Ishikawa (cell line): ENCODE measurements around the gene COMMD10.

Source experiments
- CEBPB ChIP-seq: IDR thresholded peaks from 2 replicates; pipeline ENCODE4 v1.6.1; 2012
- CREB1 ChIP-seq: IDR thresholded peaks from 2 replicates; pipeline ENCODE4 v1.6.1; 2012; ENCODE audit warnings: low read depth
- EGR1 ChIP-seq: IDR thresholded peaks from 2 replicates; pipeline ENCODE4 v1.6.1; 2012
- EP300 ChIP-seq: IDR thresholded peaks from 2 replicates; pipeline ENCODE4 v1.6.1; 2012; ENCODE audit warnings: borderline replicate concordance
- FOXM1 ChIP-seq: IDR thresholded peaks from 2 replicates; pipeline ENCODE4 v1.6.1; 2012; ENCODE audit warnings: low read depth, borderline replicate concordance
- MAX ChIP-seq: IDR thresholded peaks from 2 replicates; pipeline ENCODE4 v1.6.1; 2012
- NFIC ChIP-seq: IDR thresholded peaks from 2 replicates; pipeline ENCODE4 v1.6.1; 2012
- RAD21 ChIP-seq: IDR thresholded peaks from 2 replicates; pipeline ENCODE4 v1.6.1; 2012; ENCODE audit warnings: low read depth
- REST ChIP-seq: IDR thresholded peaks from 2 replicates; pipeline ENCODE4 v1.6.1; 2012; ENCODE audit warnings: low read depth, mild to moderate bottlenecking
- TAF1 ChIP-seq: IDR thresholded peaks from 2 replicates; pipeline ENCODE4 v1.6.1; 2012; ENCODE audit warnings: low read depth, mild to moderate bottlenecking
- TCF12 ChIP-seq: IDR thresholded peaks from 2 replicates; pipeline ENCODE4 v1.6.1; 2012; ENCODE audit warnings: low read depth
- TEAD4 ChIP-seq: IDR thresholded peaks from 2 replicates; pipeline ENCODE4 v1.6.1; 2012
- USF1 ChIP-seq: IDR thresholded peaks from 2 replicates; pipeline ENCODE4 v1.6.1; 2012
- YY1 ChIP-seq: IDR thresholded peaks from 2 replicates; pipeline ENCODE4 v1.6.1; 2012; ENCODE audit warnings: low read depth
- ZBTB7A ChIP-seq: IDR thresholded peaks from 2 replicates; pipeline ENCODE4 v1.6.1; 2012; ENCODE audit warnings: low read depth

The COMMD10 gene

GRCh38 chr5:116305899-116306298 lies 221.1 kb downstream of the COMMD10 start:
- no peak for TF ChIP-seq MAX
- TF ChIP-seq EP300: no peak
- TF ChIP-seq CREB1: no peak
- TF ChIP-seq ZBTB7A: no peak
- TF ChIP-seq TCF12: no peak
- no peak for TF ChIP-seq TEAD4
- TF ChIP-seq CEBPB: no peak
- no peak for TF ChIP-seq TAF1
- TF ChIP-seq FOXM1: no peak
- TF ChIP-seq REST: no peak
- no peak for TF ChIP-seq EGR1
- no peak for TF ChIP-seq RAD21
- no peak for TF ChIP-seq NFIC
- TF ChIP-seq YY1: no peak
- TF ChIP-seq USF1: no peak

GRCh38 chr5:116306846-116307245 lies 222.0 kb downstream of the COMMD10 start:
- TF ChIP-seq TAF1 (no peak), YY1 (no peak), MAX (no peak), TEAD4 (no peak), EGR1 (no peak), CREB1 (no peak), RAD21 (no peak), ZBTB7A (no peak), NFIC (no peak), FOXM1 (no peak), USF1 (no peak), REST (no peak), EP300 (no peak), TCF12 (no peak), CEBPB (no peak)

- TF ChIP-seq TCF12: no peak
Measured at GRCh38 chr5:116308391-116308790, 223.6 kb downstream of the COMMD10 start.

- TF ChIP-seq USF1: no peak
- no peak for TF ChIP-seq YY1
- no peak for TF ChIP-seq EGR1
- no peak for TF ChIP-seq RAD21
- TF ChIP-seq EP300: no peak
- no peak for TF ChIP-seq REST
- no peak for TF ChIP-seq MAX
- no peak for TF ChIP-seq CEBPB
- no peak for TF ChIP-seq TAF1
- TF ChIP-seq NFIC: no peak
Measured at GRCh38 chr5:116313366-116313765, 228.5 kb downstream of the COMMD10 start.
